Epithelial cell of prostate (primary cell): Measurements from ENCODE around the gene LEKR1.

ENCODE experiments used
- DNase-seq: peaks from one replicate; pipeline ENCODE4 v3.0.0-alpha.2; 2011; ENCODE audit warnings: low read depth, low spot score
- H3K27ac ChIP-seq: fragments of 450-650 bp; 2 replicates; pipeline ENCODE4 v1.5.1; 2017; ENCODE audit warnings: mild to moderate bottlenecking

The LEKR1 gene

GRCh38 chr3:157071744-157072525 lies 245.8 kb downstream of the LEKR1 start:
- no peak for DNase-seq
- no peak overlapping the region for H3K27ac ChIP-seq

DNA sequence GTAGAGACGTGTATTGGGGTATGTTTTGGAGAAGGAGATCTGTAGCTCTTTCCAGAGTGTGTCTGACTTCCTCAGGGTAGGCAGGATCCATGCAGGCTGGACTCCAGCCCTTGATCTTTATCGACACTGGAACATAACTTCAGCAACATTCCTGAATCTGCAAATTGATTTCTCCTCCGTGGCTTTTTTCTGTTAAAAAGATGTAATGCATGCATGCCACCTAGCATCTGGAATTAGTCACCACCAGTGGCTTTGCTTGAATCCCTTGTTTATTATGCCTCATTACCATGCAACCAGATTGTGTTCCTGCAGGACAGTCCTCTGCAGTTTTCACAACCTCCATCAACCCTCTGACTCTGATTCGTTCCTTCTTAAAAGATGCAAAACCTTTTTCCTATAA lies 247.7 kb downstream of the LEKR1 start:
- no peak overlapping the region for H3K27ac ChIP-seq

DNA sequence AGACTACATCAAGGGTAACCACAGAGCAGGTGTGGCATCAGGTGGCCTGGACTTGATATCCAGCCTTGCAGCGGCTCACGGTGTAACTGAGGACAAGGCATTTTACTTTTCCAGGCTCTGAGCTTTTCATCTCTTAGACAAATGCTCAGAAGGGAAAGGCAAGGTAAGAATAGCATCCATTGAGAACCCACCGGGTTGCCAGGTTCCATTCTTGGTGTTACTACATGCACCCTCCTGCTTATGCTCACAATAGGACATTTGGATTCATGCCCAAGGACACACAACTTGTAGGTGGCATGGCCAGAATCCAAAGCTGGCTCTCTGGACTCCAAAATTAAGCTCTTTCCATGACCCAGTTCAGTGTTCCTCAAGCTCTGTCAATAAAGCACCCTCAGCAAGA lies 248.3 kb downstream of the LEKR1 start:
- H3K27ac ChIP-seq = no peak overlapping the region
- DNase-seq = no peak

More for the DNA sequence above, 247.7 kb downstream of the LEKR1 start:
- no peak for DNase-seq

DNA sequence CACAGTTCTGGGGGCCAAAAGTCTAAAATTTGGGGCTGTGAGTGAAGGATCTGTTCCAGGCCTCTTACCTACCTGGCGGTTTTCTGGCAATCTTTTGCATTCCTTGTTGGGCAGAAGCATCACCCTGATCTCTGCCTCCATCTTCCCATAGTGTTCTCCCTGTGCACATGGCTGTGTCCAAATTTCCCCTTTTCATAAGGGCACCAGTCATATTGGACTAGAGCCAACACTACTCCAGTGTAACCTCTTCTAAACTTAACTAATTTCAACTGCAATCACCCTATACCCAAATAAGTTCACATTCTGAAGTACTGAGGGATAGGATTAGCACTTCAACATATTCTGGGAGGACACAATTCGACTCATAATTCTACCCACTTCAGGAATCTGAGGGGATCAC lies 248.8 kb downstream of the LEKR1 start:
- H3K27ac ChIP-seq = no peak overlapping the region
- no peak for DNase-seq

DNA sequence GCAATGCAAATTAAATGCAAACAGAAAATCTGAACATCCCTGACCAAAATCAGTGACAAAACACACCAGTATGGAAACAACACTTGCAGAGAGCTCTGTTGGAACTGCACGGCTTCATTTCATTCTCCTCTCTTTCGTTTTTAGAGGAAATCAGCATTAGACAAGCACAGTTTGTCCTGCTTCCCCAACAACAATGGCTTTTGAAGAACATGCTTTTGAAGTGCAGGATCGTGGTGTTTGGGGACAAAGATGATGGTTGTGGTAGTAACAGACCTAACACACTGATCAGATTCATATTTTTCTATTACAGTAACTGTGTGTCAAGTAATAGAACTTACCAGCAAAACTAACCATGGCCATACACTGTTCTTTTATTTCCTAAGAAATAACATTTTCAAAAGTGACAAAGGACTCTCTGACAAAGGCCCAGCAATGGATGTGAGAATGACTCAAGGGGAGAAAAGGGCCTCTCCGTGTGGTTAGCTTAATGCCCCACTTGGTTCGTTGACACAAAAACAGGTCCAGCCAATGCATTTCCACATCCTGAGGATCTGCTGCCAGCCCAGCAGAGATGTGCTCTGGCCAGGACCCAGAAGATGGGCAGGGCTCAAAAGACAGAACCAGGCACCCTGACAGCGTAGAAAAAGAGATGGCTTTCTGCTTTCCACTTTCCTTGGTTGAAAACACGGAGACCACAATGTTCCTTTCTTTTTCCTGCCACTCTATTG lies 249.7 kb downstream of the LEKR1 start:
- H3K27ac ChIP-seq = no peak overlapping the region
- no peak for DNase-seq

GRCh38 chr3:157077565-157077991 lies 251.4 kb downstream of the LEKR1 start:
- H3K27ac ChIP-seq = no peak overlapping the region
- no peak for DNase-seq

GRCh38 chr3:157078131-157078810 lies 252.1 kb downstream of the LEKR1 start:
- H3K27ac ChIP-seq = no peak overlapping the region

DNA sequence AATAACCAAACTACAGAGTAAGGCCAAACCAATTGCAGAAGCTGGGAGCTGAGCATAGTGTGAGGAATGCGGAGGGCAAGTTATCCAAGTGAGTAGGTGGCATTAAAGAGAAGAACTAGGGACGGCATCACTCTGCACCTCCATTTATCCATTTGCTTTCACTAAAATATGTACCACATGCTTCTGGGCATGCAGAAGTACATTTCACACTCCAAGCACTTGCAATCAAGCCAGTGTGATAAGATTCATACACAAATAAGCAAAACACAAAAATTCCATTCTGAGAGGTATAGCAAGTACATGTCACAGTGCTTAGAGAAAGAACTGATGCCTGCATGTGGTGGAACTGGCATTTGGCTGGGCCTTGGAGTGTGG lies 252.6 kb downstream of the LEKR1 start:
- no peak overlapping the region for H3K27ac ChIP-seq
- DNase-seq = no peak

More at GRCh38 chr3:157078131-157078810, 252.1 kb downstream of the LEKR1 start:
- DNase-seq = no peak

DNA sequence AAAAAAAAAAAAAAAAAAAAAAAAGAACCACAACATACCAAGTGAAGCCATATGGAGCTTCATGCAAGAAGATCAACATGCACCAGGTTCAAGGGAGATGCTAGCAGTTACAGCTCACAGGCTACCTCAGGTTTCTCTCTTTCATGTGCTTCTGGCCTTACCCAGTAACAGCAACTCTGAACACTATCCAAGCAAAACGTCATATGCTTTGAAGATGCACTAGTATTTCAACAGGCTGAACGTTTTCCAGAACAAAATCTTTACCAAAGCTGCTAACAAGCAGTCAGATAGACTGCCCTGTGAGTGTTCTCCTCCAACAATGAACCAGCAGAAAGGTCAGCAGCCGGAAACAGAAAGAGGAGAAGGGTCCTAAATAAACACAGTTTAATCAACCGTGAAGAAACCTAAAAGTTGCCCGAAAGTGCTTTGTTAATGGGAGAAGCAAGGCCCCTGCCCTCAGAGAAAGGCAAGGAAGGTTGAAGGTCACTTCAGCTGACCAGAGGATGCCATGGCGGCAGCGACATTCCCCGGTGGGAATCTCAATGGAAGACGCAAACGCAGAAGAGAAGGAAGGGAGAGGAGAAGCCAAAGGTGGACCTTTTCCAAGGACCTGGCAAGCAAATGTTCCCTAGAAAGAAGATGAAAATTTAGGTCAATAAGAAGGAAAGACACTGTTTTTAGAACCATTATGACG lies 253.7 kb downstream of the LEKR1 start:
- H3K27ac ChIP-seq = no peak overlapping the region
- no peak for DNase-seq

DNA sequence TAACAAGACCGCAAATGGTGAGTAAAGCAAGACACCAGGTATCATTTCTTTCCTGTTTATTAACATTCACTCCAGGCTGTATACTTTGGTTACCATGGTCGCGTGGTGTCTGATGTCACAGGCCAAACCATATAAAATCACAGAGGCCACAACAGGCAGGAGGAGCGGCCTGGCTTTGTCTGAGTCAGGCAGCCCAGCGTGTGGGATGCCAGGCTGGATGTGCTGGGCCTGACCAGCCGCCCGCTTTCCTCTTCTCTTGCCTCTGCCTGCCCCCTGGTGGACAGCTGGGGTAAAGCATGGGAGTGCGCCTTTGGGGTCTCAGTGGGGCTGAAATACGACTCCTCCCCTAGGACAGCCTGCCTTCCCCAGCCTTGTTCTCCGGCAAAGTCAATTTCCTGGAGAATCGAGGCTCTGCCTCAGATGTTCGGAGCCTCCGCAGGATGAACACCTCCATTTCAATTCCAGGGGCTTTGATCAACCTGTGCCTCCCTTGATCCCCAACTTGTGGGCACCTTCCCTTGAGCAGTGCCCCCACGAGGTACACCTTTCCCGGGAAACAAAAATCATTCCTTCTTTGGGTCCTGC lies 255.6 kb downstream of the LEKR1 start:
- DNase-seq = peak; percentile 95
- H3K27ac ChIP-seq = peak overlapping the region; percentile 91

DNA sequence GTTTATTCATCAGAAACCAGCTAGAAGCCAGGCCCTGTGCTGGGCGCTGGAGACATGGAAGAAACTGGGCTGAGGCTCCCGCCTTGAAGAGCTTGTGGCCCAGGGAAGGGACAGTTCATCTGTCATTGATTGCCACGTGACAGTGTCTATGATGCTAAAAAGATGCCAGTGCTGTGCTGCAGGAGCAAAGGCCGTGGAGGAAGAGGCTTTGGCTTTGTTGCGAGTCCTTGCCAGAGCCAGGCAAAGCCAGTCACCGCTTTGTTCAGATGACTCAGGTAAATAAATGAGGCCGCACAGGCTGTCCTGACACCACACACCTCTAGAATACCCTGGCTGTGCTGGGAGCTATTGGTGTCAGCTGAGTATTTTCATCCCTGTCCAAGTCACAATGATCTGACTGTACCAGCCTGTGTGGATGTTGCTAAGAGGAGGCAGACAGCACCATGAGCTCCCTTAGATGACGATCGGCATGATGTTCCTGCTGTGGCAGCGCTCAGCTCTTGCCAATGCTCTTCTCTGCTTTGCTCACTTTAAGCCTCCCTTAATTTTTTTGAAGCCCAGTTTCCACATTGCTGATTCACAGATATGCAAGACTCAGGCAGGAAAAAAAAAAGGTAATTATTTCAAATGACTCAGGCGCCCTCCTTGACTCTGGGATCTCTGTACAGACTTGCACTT lies 256.3 kb downstream of the LEKR1 start:
- peak overlapping the region; percentile 91 for H3K27ac ChIP-seq
- peak; percentile 78 for DNase-seq

DNA sequence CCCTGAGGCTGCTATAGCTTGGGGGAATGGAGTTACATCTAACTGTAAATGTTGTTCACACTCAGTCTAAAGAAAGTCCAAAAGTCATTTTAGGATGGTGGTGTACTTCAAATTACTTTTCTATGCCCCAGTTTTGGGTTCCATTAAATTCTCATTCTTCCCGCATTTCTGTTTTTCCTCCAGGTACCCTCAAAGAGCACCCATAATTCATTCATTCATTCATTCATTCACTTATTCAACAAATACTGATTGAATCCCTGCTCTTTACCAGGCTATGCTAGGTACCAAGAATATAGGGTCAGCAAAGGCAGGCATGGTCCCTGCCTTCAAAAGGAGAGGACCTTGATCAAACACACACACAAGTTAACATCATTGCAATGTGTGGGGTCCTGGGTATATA lies 257.7 kb downstream of the LEKR1 start:
- peak overlapping the region; percentile 91 for H3K27ac ChIP-seq

GRCh38 chr3:157086060-157086750 lies 260.1 kb downstream of the LEKR1 start:
- peak overlapping the region; percentile 97 for H3K27ac ChIP-seq
- DNase-seq = no peak

More for the DNA sequence above, 257.7 kb downstream of the LEKR1 start:
- no peak for DNase-seq

GRCh38 chr3:157086775-157087174 lies 260.6 kb downstream of the LEKR1 start:
- no peak for DNase-seq
- H3K27ac ChIP-seq = peak overlapping the region; percentile 97

GRCh38 chr3:157087373-157087772 lies 261.2 kb downstream of the LEKR1 start:
- peak; percentile 50 for DNase-seq
- H3K27ac ChIP-seq = peak overlapping the region; percentile 97

DNA sequence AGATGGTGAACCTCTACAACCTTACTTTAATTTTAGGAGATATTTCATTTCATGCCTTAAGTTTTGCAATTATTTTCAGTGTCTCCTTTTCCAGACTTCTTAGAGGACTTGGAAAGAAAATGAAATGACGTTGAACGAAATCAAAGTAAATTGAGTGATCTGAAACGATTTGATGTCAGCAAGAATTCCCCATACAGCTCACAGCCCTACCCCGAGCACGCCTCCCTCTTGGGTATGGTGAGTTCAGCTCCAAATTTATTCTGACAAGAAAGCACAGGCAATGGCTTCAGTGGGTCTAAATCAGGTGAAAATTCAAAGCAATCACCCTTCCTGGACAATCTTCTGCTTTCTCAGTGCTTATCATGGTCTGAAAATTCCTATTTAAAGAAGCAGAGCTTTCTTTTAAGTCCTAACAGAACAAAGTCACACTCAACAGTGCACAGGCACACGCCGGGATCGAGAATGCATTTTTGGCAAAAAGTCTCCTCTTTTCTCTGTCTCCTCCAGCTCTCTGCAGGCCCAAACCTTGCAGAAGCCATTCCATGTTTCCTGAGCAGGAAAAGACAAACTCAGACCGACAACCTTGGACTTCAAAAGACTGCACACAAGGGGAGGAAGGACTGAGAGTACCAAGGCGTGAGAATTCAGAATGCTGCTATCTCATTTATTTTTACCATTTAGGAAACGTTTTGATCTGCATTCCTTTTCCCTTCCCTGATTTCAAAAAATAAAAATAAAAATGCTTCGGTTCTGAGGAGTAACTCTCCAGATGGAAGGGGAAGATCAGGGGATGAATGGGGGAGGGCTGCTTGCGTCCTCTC lies 261.8 kb downstream of the LEKR1 start:
- DNase-seq = no peak
- peak overlapping the region; percentile 97 for H3K27ac ChIP-seq

DNA sequence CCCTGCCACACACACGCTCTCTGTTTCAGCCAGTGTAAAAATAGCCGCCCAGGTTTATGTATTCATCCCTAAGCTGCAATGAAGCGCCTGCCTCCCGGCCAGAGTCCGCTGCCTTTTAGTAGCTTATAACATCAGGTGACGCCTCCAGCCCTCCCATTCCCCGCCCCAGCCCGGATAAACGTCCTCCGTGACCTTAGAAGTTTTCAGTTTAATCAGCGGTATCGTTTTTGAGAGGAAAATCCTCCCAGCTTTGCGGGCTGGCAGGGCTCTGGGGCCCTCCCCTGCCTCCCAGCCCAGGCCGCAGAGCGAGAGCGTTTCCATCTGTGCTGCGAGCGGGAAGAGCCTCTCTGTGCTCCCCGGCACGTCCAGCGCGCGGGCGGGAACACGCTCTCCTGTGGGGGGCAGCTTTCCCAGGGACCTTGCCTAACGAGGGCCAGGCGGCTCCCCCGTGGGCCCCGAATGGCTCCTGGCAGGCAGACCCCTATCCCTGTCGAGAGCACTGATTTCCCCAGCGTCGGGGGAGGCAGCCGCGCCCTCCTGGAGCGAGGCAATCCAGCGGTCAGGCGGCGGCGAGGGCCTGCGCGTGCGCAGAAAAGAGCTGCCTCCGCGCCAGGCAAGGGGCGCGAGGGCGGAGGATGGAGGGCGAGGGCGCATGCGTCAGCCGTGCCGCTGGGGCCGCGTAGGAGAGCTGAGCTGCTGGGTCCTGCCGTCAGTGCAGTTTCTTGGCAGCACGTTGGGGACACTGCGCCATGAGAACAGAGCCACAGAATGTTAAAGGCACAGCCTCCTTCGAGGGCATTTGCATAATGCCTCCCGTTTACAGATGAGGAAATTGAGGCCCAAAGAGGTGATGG lies 262.7 kb downstream of the LEKR1 start:
- peak; percentile 51 for DNase-seq
- H3K27ac ChIP-seq = peak overlapping the region; percentile 97
